T47D (cell line): Measurements from ENCODE around the gene ANO8.
"Not testable (repeated sequence)": the region's sequence is repeated elsewhere in the genome, so short reads cannot be mapped to it uniquely, and the experiment has no call there.

ENCODE experiments used
- DNase-seq, 2 experiments: peaks; one replicate each; pipeline versions ENCODE4 v3.0.0 to v3.0.0-alpha.2; 2011 to 2012; ENCODE audit warnings: low read depth in 1 of 2, low spot score in 1 of 2
- JUND ChIP-seq: IDR thresholded peaks from 2 replicates; pipeline ENCODE4 v1.6.1; 2012; ENCODE audit warnings: low read depth
- in situ Hi-C: cut with HindIII; loops from 2 replicates; pipeline ENCODE4 v1.10.0; 2016; ENCODE audit warnings: low sequenced_read_pairs, low pct_unique_long_range_greater_than_20kb

The ANO8 gene

GRCh38 chr19:17281391-17282304 is 53.0 kb downstream of the ANO8 start, which contains the start of gene ANKLE1:
Gene ANKLE1 (plus strand): TSS chr19:17281901. CDS start chr19:17281921, 20 bp downstream.
- DNase-seq: no peak
- no peak for TF ChIP-seq JUND
- in situ Hi-C loops: no loop called here

- no peak for DNase-seq
- TF ChIP-seq JUND: no peak
- in situ Hi-C loops: no loop called here
Measured at GRCh38 chr19:17279436-17279835, 55.2 kb downstream of the ANO8 start.

- in situ Hi-C loops: no loop called here
- TF ChIP-seq JUND: no peak
Measured at GRCh38 chr19:17275441-17276175, 59.0 kb downstream of the ANO8 start.

GRCh38 chr19:17274892-17275291 is 59.8 kb downstream of the ANO8 start:
- in situ Hi-C loops, DNase-seq: not testable (repeated sequence)

More at GRCh38 chr19:17275441-17276175, 59.0 kb downstream of the ANO8 start:
- DNase-seq: no peak
